ENCODE results near the gene FAM120A.

GRCh38 chr9:93577975-93578682 lies 126.6 kb downstream of the FAM120A start:
- no peak for TF ChIP-seq EZH2phosphoT487 (IDR thresholded peaks at IDR 0.05; ENCODE audit: borderline replicate concordance)
- TF ChIP-seq, protein P1, sequence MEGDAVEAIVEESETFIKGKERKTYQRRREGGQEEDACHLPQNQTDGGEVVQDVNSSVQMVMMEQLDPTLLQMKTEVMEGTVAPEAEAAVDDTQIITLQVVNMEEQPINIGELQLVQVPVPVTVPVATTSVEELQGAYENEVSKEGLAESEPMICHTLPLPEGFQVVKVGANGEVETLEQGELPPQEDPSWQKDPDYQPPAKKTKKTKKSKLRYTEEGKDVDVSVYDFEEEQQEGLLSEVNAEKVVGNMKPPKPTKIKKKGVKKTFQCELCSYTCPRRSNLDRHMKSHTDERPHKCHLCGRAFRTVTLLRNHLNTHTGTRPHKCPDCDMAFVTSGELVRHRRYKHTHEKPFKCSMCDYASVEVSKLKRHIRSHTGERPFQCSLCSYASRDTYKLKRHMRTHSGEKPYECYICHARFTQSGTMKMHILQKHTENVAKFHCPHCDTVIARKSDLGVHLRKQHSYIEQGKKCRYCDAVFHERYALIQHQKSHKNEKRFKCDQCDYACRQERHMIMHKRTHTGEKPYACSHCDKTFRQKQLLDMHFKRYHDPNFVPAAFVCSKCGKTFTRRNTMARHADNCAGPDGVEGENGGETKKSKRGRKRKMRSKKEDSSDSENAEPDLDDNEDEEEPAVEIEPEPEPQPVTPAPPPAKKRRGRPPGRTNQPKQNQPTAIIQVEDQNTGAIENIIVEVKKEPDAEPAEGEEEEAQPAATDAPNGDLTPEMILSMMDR (conservative IDR thresholded peaks at IDR 0.05; ENCODE audit: low read length) = no peak
